ENCODE results near the gene CXCR6. TPM values are rescaled to one million over a fixed set of nuclear protein-coding genes. Genes with fewer than 3 reads are reported as not detected.

Gene CXCR6
- total RNA-seq, 1 donor from 2014 or later = not detected

GRCh38 chr3:45952456-45952855 lies 9.2 kb downstream of the CXCR6 start:
- H3K27ac Mint-ChIP-seq = no peak overlapping the region

GRCh38 chr3:45953536-45953935 lies 10.3 kb downstream of the CXCR6 start:
- Mint-ChIP-seq H3K9me3 (ENCODE audit: low read depth) (no peaks in the 10 kb centered on the region), H3K36me3 (ENCODE audit: insufficient read depth) (peaks cover 9% of the 10 kb centered on the region), H3K27ac (no peak overlapping the region), H3K4me1 (ENCODE audit: low read depth) (no peaks in the 10 kb centered on the region), H3K27me3 (no peaks in the 10 kb centered on the region), H3K4me3 (ENCODE audit: low read depth) (no peak overlapping the region)
- no peak for TF ChIP-seq CTCF (IDR thresholded peaks at IDR 0.05; ENCODE audit: unreplicated experiment)
- no peak for DNase-seq (ENCODE audit: low spot score, unreplicated experiment)

More at GRCh38 chr3:45952456-45952855, 9.2 kb downstream of the CXCR6 start:
- H3K36me3 Mint-ChIP-seq (ENCODE audit: insufficient read depth) = peaks cover 9% of the 10 kb centered on the region
- H3K9me3 Mint-ChIP-seq (ENCODE audit: low read depth) = no peaks in the 10 kb centered on the region
- no peak for TF ChIP-seq CTCF (IDR thresholded peaks at IDR 0.05; ENCODE audit: unreplicated experiment)
- no peak overlapping the region for H3K4me3 Mint-ChIP-seq (ENCODE audit: low read depth)
- DNase-seq (ENCODE audit: low spot score, unreplicated experiment) = no peak
- no peaks in the 10 kb centered on the region for H3K4me1 Mint-ChIP-seq (ENCODE audit: low read depth)
- no peaks in the 10 kb centered on the region for H3K27me3 Mint-ChIP-seq

- peaks cover 10% of the 10 kb centered on the region for H3K36me3 Mint-ChIP-seq (ENCODE audit: insufficient read depth)
- H3K27ac Mint-ChIP-seq = no peak overlapping the region
- H3K4me1 Mint-ChIP-seq (ENCODE audit: low read depth) = no peaks in the 10 kb centered on the region
- H3K27me3 Mint-ChIP-seq = no peaks in the 10 kb centered on the region
- H3K9me3 Mint-ChIP-seq (ENCODE audit: low read depth) = no peaks in the 10 kb centered on the region
- no peak overlapping the region for H3K4me3 Mint-ChIP-seq (ENCODE audit: low read depth)
- no peak for DNase-seq (ENCODE audit: low spot score, unreplicated experiment)
- no peak for TF ChIP-seq CTCF (IDR thresholded peaks at IDR 0.05; ENCODE audit: unreplicated experiment)
Observed at GRCh38 chr3:45954306-45954705, 11.0 kb downstream of the CXCR6 start.

GRCh38 chr3:45955017-45955647 lies 11.9 kb downstream of the CXCR6 start:
- DNase-seq (ENCODE audit: low spot score, unreplicated experiment) = no peak
- Mint-ChIP-seq H3K9me3 (ENCODE audit: low read depth) (no peaks in the 10 kb centered on the region), H3K4me1 (ENCODE audit: low read depth) (no peaks in the 10 kb centered on the region), H3K36me3 (ENCODE audit: insufficient read depth) (peaks cover 11% of the 10 kb centered on the region), H3K27me3 (no peaks in the 10 kb centered on the region), H3K27ac (no peak overlapping the region), H3K4me3 (ENCODE audit: low read depth) (no peak overlapping the region)
- no peak for TF ChIP-seq CTCF (IDR thresholded peaks at IDR 0.05; ENCODE audit: unreplicated experiment)

- Mint-ChIP-seq H3K27me3 (no peaks in the 10 kb centered on the region), H3K36me3 (ENCODE audit: insufficient read depth) (peaks cover 12% of the 10 kb centered on the region), H3K9me3 (ENCODE audit: low read depth) (no peaks in the 10 kb centered on the region), H3K27ac (no peak overlapping the region), H3K4me1 (ENCODE audit: low read depth) (no peaks in the 10 kb centered on the region), H3K4me3 (ENCODE audit: low read depth) (no peak overlapping the region)
- no peak for TF ChIP-seq CTCF (IDR thresholded peaks at IDR 0.05; ENCODE audit: unreplicated experiment)
- no peak for DNase-seq (ENCODE audit: low spot score, unreplicated experiment)
Observed at GRCh38 chr3:45955706-45956105, 12.4 kb downstream of the CXCR6 start.
